GM19397 (cell line): Measurements from ENCODE around the gene FASTK.
A peak's percentile ranks its signal among the peaks of the same experiment; 100 is the strongest.

ENCODE experiments used
- ATAC-seq: cut with Tn5 transposase; IDR thresholded peaks from one replicate; pipeline ENCODE4 v1.9.1; 2021; ENCODE audit warnings: mild to moderate bottlenecking, moderate library complexity; ENCODE audit not compliant: unreplicated experiment

The FASTK gene

GRCh38 chr7:151068069-151068773 lies 12.4 kb downstream of the FASTK start:
- ATAC-seq = no peak

GRCh38 chr7:151066273-151066974 lies 14.2 kb downstream of the FASTK start:
- ATAC-seq = no peak

DNA sequence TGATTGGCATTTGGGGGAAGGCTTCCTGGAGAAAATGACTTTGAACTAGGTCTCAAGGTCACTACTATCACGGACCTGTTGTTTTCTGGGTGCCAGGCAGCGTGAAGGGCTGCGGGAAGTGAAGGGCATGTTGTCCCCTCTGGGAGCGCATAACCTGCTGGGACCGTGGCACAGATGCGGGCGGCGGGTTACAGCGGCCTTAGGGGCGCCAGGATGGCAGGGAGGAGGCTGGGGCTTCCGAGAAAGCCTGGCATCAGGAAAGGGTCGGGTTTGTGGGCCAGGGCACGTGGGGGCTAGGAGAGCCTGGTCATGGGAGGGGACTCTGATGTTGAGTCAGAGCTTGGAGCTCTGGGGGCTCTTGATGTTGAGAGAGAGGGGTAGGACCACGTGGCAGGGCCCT lies 15.1 kb downstream of the FASTK start:
- no peak for ATAC-seq

DNA sequence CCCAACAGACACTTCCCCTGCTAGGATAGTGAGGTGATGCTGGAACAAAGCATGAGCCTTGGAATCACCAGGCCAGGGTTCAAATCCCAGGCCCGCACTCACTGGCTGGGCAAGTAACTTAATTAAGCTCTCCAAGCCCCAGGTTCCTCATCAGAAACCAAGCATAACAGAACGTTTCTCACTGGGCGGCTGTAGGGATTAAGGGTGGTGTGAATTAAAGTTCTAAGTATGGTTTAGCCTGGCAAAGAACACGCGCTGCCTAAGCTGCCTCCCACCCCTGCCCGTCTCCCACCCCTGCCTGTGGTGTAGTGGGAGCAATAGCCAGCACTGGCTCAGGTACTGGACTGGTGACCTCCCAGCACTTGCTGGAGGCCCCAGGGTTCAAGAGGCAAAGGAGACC lies 15.6 kb downstream of the FASTK start:
- no peak for ATAC-seq

- no peak for ATAC-seq
Measured at GRCh38 chr7:151064454-151064853, 16.2 kb downstream of the FASTK start.

DNA sequence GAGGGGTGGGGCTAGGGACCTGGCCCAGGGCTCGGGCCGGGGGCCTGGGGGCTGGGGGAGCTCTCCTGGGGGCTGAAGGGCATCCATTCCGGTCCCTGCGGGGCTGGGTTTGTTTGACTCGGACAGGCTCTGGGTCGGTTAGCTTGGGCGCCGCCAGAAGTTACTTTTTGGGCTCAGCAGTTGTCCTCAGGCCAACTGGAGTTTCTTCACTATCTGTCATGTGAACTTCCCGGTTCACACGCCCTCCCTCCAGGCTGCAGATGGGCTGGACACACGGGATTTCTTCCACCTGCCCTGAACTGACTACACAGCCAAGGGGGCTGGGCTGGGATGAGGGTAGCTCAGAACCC lies 17.4 kb downstream of the FASTK start:
- no peak for ATAC-seq

DNA sequence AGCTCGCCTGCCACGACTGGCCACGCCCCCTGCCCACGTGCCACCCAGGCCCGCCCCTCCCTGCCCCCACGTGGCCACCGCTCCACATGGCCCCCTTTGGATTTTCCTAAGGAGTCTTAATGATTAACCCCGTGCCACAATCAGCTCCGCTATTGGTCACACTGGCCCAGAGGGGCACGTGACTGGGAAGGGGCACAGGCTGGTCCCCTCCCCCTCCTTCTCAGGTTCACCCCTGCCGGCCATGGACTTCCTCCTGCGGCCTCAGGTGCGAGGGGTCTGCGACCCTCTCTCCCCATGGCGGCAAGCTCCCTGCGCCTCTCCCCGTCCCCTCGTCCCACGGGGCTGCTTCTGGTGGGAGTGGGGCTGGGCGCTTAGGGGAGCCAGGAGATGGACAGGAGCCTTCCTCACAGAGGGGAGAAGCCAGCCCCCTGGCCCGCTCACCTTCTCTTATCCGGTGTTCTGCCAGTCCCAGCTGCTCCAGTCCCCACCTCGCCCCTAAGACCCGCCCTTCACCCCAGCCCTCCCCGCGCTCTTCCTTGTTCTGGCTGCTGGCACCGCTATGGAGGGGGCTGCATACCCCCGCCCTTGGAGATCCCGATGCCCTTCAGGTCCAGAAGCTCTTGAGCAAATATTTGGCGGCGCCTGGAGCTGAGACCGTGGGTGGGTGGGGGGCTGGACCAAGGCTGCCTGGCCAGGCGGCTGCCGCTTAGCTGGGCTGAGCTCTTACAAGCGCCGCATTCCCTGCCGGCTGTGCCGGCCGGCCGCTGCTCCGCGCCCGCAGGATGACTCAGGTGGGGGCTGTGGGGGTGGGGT lies 18.0 kb downstream of the FASTK start:
- no peak for ATAC-seq

GRCh38 chr7:151062111-151062398 lies 18.6 kb downstream of the FASTK start:
- ATAC-seq = no peak

DNA sequence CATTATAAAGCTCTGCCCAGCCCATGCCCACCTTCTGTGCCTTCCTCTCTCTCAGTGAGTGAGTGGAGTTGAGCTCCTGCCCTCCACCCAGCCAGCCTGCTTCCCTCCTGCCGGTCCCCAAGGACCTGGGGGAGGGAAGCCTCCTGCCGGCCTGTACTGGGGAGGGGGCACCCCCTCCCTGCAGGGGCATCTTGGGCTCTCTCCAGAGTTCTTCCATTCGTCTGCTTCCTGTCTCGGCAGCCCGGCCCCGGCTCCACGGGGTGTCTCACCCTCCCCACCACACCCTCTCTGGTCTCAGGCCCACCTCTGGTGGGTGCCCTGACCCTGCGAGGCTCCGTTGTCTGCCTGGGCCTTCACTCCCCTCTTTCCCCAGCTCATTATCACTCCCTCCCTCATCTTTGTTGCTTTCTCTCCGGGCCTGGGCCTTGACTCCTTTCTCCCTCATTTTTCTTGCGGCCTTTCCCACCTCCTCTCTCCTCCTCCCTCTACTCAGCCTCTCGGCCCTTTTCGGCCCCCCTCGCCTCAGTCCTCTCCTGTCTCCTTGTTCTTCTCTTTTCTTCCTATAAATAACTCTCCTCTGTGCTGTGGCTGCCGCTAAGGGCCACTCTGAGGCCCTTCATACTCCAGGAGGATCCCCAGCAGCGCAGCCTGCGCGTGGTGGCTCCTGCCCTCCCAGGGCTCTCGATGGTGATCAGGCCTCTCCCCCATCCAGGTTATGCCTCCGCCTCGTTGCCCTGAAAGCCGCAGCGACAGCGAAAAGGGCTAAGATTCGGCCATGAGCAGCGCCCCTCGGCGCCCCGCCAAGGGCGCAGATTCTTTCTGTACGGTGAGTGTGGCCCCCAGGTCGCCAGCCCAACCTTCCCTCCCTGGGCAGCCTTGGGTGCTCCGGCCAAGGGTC lies 19.1 kb downstream of the FASTK start:
- ATAC-seq = no peak

GRCh38 chr7:151060416-151061212 lies 20.0 kb downstream of the FASTK start:
- no peak for ATAC-seq

DNA sequence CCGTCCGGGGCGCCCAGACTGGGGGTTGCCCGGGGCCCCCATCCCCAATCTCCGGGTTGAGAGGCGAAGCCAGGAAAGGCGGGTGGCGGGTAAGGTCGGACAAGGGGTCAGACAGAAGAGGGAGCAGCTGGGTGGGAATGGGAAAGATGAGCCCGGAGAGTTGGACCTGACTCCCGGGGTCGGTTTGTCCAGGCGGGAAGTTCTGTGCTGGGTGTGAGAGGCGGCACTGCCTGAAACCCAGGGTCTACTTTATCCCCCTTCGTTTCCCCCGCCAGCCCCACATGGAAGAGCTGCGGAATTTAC lies 20.5 kb downstream of the FASTK start:
- no peak for ATAC-seq

DNA sequence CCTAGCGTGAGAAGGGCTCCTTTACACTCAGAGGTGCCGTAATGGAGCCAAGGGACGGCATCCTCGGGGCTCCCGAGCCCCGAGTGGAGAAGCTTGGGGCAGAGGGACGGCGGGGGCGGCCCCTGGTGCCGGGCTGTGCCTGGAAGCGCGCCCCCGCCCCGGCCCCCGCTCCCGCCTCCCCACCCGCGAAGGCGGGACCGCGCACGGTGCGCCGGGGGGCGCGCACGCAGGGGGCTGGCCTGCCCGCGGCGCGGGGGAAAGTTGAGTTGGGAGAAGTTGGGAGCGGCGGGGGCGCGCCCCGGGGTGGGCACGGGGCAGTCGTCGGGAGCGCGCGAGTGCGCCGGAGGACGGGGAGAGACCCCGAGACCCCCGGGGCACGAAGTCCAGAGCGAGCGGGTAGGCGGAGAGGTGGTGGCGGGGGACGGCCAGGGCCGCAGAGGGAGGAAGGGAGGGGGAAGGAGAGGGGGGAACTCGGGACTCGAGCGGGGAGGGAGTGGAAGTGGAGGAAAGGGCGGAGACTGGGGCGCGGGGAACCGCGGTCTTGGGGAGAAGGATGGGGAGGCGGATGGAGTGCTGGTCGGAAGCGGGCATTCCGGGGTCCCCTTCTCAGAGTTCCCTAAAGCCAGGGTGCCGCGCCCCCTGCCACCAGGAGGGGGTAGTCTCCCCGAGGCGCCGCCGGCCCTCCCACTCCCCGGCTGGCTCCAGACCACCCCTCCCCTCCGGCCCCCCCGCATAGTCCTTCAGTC lies 21.1 kb downstream of the FASTK start, which contains the start of gene SLC4A2:
TSS of gene SLC4A2 (plus strand) at position 223 of the 746 bp plus-strand sequence. CDS start 2,399 bp downstream, outside the sequence.
- peak; percentile 36 for ATAC-seq

GRCh38 chr7:151058781-151059366 lies 21.7 kb downstream of the FASTK start:
- ATAC-seq = no peak

GRCh38 chr7:151057989-151058780 lies 22.4 kb downstream of the FASTK start:
- ATAC-seq = peak; percentile 83

DNA sequence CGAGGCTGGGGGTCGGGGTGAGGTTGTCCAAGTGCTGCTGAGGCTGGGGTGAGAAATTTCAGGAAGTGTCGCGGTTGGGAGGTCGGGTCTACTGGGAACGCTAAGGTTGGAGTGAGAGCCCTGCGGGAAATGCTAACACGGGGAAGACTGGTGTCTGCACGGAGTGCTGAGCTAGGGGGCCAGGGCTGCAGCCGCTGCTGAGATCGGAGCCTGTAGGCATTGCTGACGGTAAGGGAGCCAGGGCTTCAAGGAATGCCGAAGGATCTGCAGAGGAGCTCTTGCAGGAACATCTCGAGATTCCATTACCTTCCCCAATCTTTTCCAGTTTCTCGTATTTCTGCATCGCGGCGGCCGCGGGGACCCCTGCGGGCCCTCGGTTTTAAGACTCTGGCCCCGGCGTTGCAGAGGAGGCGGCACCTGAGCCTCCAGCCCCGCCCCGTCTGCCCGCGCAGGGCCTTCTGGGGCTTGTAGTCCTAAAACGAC lies 23.1 kb downstream of the FASTK start, which contains the start of gene CDK5:
TSS of gene CDK5 (minus strand) at position 392 of the 483 bp plus-strand sequence. CDS start at position 343, 49 bp downstream.
- peak; percentile 8 for ATAC-seq

DNA sequence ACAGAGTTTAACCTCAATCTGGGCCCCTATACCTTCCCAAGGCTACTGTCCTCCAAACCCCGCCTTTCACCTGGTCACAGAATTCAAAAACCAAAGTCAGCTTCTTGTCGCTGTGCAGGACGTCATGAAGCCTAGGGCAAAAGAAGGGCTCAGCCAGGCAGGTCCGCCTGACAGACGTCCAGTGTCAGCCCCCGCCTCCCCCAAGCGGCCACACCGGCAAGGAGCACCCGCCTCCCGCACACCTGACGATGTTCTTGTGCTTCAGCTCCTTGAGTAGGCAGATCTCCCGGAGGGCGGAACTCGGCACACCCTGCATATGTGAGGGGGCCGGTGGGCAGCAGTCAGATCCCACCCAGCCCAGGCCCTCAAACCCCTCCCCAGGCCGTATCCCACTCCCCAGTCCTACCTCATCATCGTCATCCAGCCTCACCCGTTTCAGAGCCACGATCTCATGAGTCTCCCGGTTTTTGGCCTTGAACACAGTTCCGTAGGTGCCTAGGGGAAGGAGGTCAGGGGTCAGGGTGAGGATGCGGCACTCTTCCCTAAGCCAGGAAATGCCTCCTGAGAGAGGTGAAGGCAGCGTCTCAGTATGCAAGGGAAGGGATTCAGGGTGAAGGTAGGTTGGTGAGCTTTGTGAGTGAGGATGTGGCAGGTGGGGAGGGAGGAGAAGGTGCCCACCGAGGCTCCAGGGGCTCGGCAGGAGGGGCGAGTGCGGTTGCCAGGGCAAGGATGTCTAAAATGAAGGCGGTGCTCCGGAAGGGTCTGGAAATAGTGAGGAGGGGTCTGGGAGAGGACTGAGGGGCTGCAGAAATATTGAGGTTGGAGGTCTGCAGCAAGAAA lies 23.7 kb downstream of the FASTK start:
- no peak for ATAC-seq

DNA sequence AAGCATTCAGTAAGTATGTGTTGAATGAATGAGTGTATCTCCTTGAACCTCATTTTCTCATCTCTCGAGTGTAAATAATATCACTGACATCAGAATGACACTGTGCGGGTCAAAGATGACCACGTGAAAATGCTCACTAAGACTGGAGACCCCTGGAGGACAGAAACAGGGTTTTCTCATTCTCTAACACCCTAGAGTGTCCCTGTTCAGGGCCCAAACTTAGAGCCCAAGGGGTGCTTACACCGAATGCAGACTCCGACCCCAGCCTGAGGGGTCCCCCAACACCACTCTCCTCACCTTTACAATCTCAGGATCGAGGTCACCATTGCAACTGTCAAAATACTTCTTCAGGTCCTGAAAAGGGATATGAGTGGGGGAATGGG lies 24.3 kb downstream of the FASTK start:
- ATAC-seq = no peak
